Measurements from ENCODE around the gene MBOAT2.
A peak's percentile ranks its signal among the peaks of the same experiment; 100 is the strongest.

DNA sequence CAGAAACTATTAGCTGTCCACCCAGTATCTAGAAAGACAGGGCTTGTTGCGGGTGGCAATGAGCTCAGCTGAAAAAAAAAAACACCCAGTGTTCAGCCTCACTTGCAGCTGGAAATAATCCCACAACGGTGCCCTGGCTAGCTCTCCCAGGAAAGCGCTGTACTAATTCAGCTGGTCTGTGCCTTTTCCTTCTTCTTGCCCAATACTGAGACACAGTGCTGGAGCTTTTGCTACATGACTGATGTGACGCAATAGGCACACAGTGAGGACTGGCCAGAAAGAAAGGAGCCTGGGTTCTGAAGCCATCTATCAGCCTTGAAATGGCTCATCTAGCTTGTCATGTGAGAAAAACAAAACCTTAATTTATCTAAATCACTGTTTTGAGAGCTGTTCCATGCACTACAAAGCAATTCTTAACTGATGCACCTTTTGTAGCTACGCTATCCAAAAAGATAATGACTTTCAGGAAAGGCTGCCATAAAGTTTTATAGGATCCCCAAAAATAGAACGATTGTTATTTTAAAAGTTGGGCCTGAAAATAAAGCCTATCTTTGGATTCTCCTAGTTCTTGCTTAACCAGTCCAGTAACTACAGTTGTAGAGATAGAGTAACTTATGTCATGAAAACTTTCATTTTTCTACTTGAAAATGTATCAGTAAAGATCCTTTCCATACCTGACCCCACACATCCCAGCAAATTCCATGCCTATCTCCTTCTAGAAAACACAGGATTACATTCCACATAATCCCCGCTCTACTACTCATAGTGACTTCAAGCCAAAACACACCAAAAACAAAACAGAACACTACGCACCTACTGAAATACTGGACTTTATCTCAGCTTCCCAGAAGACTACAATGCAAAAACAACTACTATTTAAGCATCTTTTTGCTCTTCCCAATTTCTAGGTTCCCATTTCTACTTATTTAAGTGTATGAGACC, 181.9 kb downstream of the MBOAT2 start:
- TF ChIP-seq EP300 (IDR thresholded peaks at IDR 0.05), result no peak
- TF ChIP-seq CTCF (IDR thresholded peaks at IDR 0.05), result no peak
- TF ChIP-seq POLR2A (IDR thresholded peaks at IDR 0.05), result no peak
- TF ChIP-seq POLR2AphosphoS5 (IDR thresholded peaks at IDR 0.05), result peak; percentile 26 to 46
